K562 (cell line): ENCODE data around the gene APOM. TPM values are rescaled to one million over a fixed set of nuclear protein-coding genes. Genes with fewer than 3 reads are reported as not detected.

ENCODE experiments used
- FOS ChIP-seq: IDR thresholded peaks from 3 replicates; pipeline ENCODE4 v1.6.1; 2011; ENCODE audit not compliant: insufficient read length; ENCODE audit errors: extremely low read depth
- MCM5 ChIP-seq: fragments of 450-650 bp; IDR thresholded peaks from 2 replicates; pipeline ENCODE4 v1.6.1; 2016; ENCODE audit warnings: low read depth
- STAT5B ChIP-seq: fragments of 250-450 bp; sonication (Bioruptor Pico); IDR thresholded peaks from 2 replicates; pipeline ENCODE4 v1.8.0; 2021; ENCODE audit warnings: mild to moderate bottlenecking, inconsistent platforms
- polyA plus RNA-seq, 8 experiments: library from polyadenylated mRNA; depleted of rRNA in 4 of 8; stranded (reverse) in 5 of 8; unstranded in 3 of 8; fragments of >200 nt; fragmentation: Nextera tagmentation in 2 of 8; fragmentation: Illumina TruSeq in 1 of 8; extraction: Ambion mirVana in 2 of 8; extraction: Trizol in 1 of 8; gene quantifications; 2 replicates each; pipeline versions ENCODE4 v1.2.1 to v1.2.3, GENCODE V29; 2011 to 2014; ENCODE audit warnings: inconsistent platforms in 1 of 8, missing spikeins in 1 of 8
- total RNA-seq, 7 experiments: library from RNA; depleted of rRNA in 6 of 7; stranded (reverse); fragments of >200 nt in 6 of 7; fragmentation: Illumina TruSeq in 2 of 7; extraction: Trizol in 2 of 7; gene quantifications; 2 replicates each; pipeline versions ENCODE4 v1.2.1 to v1.2.3, GENCODE V29; 2011 to 2021; ENCODE audit warnings: low replicate concordance in 1 of 7
- TF ChIP-seq, protein P1 (sequence below): sonication (generic); formaldehyde crosslinking; IDR thresholded peaks from 2 replicates; pipeline ENCODE4 v1.8.1; 2023; ENCODE audit warnings: mild to moderate bottlenecking, missing genetic modification reagents
- TF ChIP-seq, protein P2 (sequence below): sonication (generic); formaldehyde crosslinking; IDR thresholded peaks from 2 replicates; pipeline ENCODE4 v1.9.0; 2022; ENCODE audit warnings: mild to moderate bottlenecking, missing genetic modification reagents
- TF ChIP-seq, protein P3 (sequence below): sonication (generic); formaldehyde crosslinking; IDR thresholded peaks from 2 replicates; pipeline ENCODE4 v1.9.0; 2022; ENCODE audit warnings: mild to moderate bottlenecking, missing genetic modification reagents
- TF ChIP-seq, protein P4 (sequence below): fragments of 250-450 bp; sonication (Bioruptor Pico); IDR thresholded peaks from 2 replicates; pipeline ENCODE4 v1.4.0; 2020; ENCODE audit warnings: mild to moderate bottlenecking, moderate library complexity

APOM gene
- total and polyA plus RNA-seq, 9 of the 15 experiments (the other 6 are each of a cell fraction or from before 2014, with no cell fraction given): 5.7 to 24.3 (median 10.4) TPM

DNA sequence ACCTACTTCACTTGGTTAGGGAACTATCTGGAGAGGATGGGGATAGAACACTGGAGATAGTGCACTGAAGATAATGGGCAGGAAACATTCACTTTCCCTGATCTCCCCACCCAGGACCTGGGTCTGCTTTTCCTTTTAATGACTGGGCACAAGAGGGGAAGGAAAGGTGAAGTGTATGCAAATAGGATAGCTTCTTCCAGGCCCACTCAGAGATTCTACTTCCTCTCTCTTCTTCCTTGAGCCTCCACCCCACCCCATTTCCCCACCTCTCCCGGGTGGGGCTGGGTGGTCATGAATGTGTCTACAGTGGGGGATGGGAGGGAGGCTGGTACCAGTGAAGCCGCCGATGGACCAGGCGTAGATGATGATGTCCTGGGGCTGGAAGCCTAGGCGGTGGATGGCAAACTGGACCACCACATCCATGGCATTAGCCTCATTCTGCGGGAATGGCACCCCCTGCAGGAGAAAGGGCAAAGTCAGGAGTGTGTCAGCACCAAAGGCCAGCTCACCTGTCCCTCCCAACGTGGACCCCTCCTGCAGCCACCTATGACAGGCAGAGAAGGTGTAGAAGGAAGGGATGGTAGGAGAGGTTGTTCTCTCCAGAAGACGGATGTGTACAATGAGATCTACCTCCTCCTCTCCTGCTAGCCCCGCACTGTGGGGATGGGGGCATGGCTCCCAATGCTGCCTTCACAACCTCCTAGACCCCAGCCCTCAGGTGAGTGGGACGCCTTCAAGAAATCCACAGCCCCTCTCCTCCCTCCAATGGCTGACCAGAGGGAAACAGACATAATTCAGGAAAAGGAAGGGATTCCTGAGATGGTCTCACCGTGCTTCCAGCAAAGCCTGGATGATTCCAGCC, 33.8 kb downstream of the APOM start (continued):
- TF ChIP-seq, protein P1, sequence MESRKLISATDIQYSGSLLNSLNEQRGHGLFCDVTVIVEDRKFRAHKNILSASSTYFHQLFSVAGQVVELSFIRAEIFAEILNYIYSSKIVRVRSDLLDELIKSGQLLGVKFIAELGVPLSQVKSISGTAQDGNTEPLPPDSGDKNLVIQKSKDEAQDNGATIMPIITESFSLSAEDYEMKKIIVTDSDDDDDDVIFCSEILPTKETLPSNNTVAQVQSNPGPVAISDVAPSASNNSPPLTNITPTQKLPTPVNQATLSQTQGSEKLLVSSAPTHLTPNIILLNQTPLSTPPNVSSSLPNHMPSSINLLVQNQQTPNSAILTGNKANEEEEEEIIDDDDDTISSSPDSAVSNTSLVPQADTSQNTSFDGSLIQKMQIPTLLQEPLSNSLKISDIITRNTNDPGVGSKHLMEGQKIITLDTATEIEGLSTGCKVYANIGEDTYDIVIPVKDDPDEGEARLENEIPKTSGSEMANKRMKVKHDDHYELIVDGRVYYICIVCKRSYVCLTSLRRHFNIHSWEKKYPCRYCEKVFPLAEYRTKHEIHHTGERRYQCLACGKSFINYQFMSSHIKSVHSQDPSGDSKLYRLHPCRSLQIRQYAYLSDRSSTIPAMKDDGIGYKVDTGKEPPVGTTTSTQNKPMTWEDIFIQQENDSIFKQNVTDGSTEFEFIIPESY (CRISPR knock-in tag): no peak
- TF ChIP-seq, protein P2, sequence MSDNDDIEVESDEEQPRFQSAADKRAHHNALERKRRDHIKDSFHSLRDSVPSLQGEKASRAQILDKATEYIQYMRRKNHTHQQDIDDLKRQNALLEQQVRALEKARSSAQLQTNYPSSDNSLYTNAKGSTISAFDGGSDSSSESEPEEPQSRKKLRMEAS (CRISPR knock-in tag): peak; percentile 12; the same call in 1 of the 2 replicates
- TF ChIP-seq, protein P3, sequence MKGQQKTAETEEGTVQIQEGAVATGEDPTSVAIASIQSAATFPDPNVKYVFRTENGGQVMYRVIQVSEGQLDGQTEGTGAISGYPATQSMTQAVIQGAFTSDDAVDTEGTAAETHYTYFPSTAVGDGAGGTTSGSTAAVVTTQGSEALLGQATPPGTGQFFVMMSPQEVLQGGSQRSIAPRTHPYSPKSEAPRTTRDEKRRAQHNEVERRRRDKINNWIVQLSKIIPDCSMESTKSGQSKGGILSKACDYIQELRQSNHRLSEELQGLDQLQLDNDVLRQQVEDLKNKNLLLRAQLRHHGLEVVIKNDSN (CRISPR knock-in tag): no peak; the same call in 1 of the 2 replicates
- TF ChIP-seq, protein P4, sequence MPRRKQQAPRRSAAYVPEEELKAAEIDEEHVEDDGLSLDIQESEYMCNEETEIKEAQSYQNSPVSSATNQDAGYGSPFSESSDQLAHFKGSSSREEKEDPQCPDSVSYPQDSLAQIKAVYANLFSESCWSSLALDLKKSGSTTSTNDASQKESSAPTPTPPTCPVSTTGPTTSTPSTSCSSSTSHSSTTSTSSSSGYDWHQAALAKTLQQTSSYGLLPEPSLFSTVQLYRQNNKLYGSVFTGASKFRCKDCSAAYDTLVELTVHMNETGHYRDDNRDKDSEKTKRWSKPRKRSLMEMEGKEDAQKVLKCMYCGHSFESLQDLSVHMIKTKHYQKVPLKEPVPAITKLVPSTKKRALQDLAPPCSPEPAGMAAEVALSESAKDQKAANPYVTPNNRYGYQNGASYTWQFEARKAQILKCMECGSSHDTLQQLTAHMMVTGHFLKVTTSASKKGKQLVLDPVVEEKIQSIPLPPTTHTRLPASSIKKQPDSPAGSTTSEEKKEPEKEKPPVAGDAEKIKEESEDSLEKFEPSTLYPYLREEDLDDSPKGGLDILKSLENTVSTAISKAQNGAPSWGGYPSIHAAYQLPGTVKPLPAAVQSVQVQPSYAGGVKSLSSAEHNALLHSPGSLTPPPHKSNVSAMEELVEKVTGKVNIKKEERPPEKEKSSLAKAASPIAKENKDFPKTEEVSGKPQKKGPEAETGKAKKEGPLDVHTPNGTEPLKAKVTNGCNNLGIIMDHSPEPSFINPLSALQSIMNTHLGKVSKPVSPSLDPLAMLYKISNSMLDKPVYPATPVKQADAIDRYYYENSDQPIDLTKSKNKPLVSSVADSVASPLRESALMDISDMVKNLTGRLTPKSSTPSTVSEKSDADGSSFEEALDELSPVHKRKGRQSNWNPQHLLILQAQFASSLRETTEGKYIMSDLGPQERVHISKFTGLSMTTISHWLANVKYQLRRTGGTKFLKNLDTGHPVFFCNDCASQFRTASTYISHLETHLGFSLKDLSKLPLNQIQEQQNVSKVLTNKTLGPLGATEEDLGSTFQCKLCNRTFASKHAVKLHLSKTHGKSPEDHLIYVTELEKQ (CRISPR knock-in tag): no peak
- TF ChIP-seq STAT5B (CRISPR knock-in tag) (no peak), FOS (no peak), MCM5 (no peak)
